KOPT-K1 (cell line): Measurements from ENCODE around the gene SCN8A.

Experiments
- H3K27ac ChIP-seq: fragments of 200-600 bp; sonication (generic); 2 replicates; pipeline ENCODE4 v1.5.1; 2016; ENCODE audit warnings: antibody characterized with exemption, mild to moderate bottlenecking, low read depth, low read length; ENCODE audit not compliant: poor library complexity, severe bottlenecking
- H3K36me3 ChIP-seq: fragments of 200-600 bp; sonication (generic); 2 replicates; pipeline ENCODE4 v1.5.1; 2017; ENCODE audit warnings: antibody characterized with exemption, mild to moderate bottlenecking, low read length, moderate library complexity; ENCODE audit not compliant: insufficient read depth
- H3K9me3 ChIP-seq: fragments of 200-600 bp; sonication (generic); 2 replicates; pipeline ENCODE4 v1.5.1; 2017; ENCODE audit warnings: antibody characterized with exemption, low read length, mild to moderate bottlenecking; ENCODE audit not compliant: insufficient read depth, poor library complexity, severe bottlenecking

SCN8A gene

GRCh38 chr12:51675071-51675803 lies 84.2 kb downstream of the SCN8A start:
- H3K9me3 ChIP-seq = no peaks in the 10 kb centered on the region
- peak overlapping the region; percentile 6 for H3K27ac ChIP-seq
- no peaks in the 10 kb centered on the region for H3K36me3 ChIP-seq

- Histone ChIP-seq H3K27ac (no peak overlapping the region), H3K9me3 (no peaks in the 10 kb centered on the region), H3K36me3 (no peaks in the 10 kb centered on the region)
Observed at GRCh38 chr12:51676875-51677274, 85.8 kb downstream of the SCN8A start.

- Histone ChIP-seq H3K27ac (no peak overlapping the region), H3K9me3 (no peaks in the 10 kb centered on the region), H3K36me3 (no peaks in the 10 kb centered on the region)
Observed at GRCh38 chr12:51677284-51677968, 86.4 kb downstream of the SCN8A start.

GRCh38 chr12:51678086-51678724 lies 87.2 kb downstream of the SCN8A start:
- H3K27ac ChIP-seq = no peak overlapping the region
- H3K9me3 ChIP-seq = no peaks in the 10 kb centered on the region
- H3K36me3 ChIP-seq = no peaks in the 10 kb centered on the region

GRCh38 chr12:51682981-51683380 lies 91.9 kb downstream of the SCN8A start:
- no peak overlapping the region for H3K27ac ChIP-seq

GRCh38 chr12:51683763-51684357 lies 92.8 kb downstream of the SCN8A start:
- no peak overlapping the region for H3K27ac ChIP-seq

More at GRCh38 chr12:51682981-51683380, 91.9 kb downstream of the SCN8A start:
- H3K9me3 ChIP-seq = no peaks in the 10 kb centered on the region
- H3K36me3 ChIP-seq = no peaks in the 10 kb centered on the region

GRCh38 chr12:51686727-51687126 lies 95.7 kb downstream of the SCN8A start:
- no peak overlapping the region for H3K27ac ChIP-seq
- no peaks in the 10 kb centered on the region for H3K9me3 ChIP-seq
- H3K36me3 ChIP-seq = no peaks in the 10 kb centered on the region

More at GRCh38 chr12:51683763-51684357, 92.8 kb downstream of the SCN8A start:
- Histone ChIP-seq H3K9me3 (no peaks in the 10 kb centered on the region), H3K36me3 (no peaks in the 10 kb centered on the region)

GRCh38 chr12:51687177-51687576 lies 96.1 kb downstream of the SCN8A start:
- H3K27ac ChIP-seq = no peak overlapping the region

GRCh38 chr12:51687614-51688013 lies 96.6 kb downstream of the SCN8A start:
- Histone ChIP-seq H3K9me3 (no peaks in the 10 kb centered on the region), H3K36me3 (no peaks in the 10 kb centered on the region), H3K27ac (no peak overlapping the region)

More at GRCh38 chr12:51687177-51687576, 96.1 kb downstream of the SCN8A start:
- H3K9me3 ChIP-seq = no peaks in the 10 kb centered on the region
- no peaks in the 10 kb centered on the region for H3K36me3 ChIP-seq

GRCh38 chr12:51689983-51690382 lies 99.0 kb downstream of the SCN8A start:
- Histone ChIP-seq H3K9me3 (no peaks in the 10 kb centered on the region), H3K27ac (no peak overlapping the region), H3K36me3 (no peaks in the 10 kb centered on the region)

GRCh38 chr12:51692016-51692415 lies 101.0 kb downstream of the SCN8A start:
- no peaks in the 10 kb centered on the region for H3K9me3 ChIP-seq

GRCh38 chr12:51693569-51693968 lies 102.5 kb downstream of the SCN8A start:
- H3K36me3 ChIP-seq = no peaks in the 10 kb centered on the region
- H3K9me3 ChIP-seq = no peaks in the 10 kb centered on the region
- H3K27ac ChIP-seq = no peak overlapping the region

More at GRCh38 chr12:51692016-51692415, 101.0 kb downstream of the SCN8A start:
- Histone ChIP-seq H3K27ac (no peak overlapping the region), H3K36me3 (no peaks in the 10 kb centered on the region)

- Histone ChIP-seq H3K9me3 (no peaks in the 10 kb centered on the region), H3K36me3 (no peaks in the 10 kb centered on the region), H3K27ac (no peak overlapping the region)
Observed at GRCh38 chr12:51694146-51694545, 103.1 kb downstream of the SCN8A start.

- Histone ChIP-seq H3K36me3 (no peaks in the 10 kb centered on the region), H3K27ac (no peak overlapping the region), H3K9me3 (no peaks in the 10 kb centered on the region)
Observed at GRCh38 chr12:51695241-51696010, 104.4 kb downstream of the SCN8A start.
